Fibroblast of skin of right quadriceps (primary cell): Measurements from ENCODE around the gene UBE4B.
A peak's percentile ranks its signal among the peaks of the same experiment; 100 is the strongest.
"Not testable (repeated sequence)": the region's sequence is repeated elsewhere in the genome, so short reads cannot be mapped to it uniquely, and the experiment has no call there.

Source experiments
- DNase-seq: peaks from one replicate; pipeline ENCODE4 v3.0.0-alpha.2; 2013

The UBE4B gene

GRCh38 chr1:10032590-10033358 lies at the start of gene UBE4B:
UBE4B (plus strand) TSS chr1:10032958; CDS start chr1:10033671, 713 bp downstream.
- DNase-seq: peak; percentile 99

- no peak for DNase-seq
These were observed 48.5 kb upstream of the UBE4B start for GRCh38 chr1:9984253-9984652.

DNA sequence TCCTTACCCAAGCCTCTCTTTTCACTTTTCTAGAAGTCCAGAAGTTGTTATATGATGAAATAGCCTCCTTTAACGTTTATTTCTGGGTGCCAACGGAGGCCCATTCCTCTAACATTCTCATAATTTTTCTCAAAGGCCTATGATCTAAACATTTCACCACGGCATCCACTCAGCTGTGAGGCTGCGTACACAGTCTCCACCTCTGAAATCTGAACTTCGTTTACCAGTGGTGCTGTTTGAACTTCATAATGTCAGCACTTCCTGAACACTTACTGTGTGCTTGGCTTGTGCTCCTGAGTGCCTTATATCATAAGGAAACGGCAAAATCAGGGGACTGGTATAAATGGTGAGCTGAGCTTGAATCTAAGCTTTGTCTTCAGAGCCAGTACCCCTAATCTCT lies 47.8 kb upstream of the UBE4B start:
- no peak for DNase-seq

DNA sequence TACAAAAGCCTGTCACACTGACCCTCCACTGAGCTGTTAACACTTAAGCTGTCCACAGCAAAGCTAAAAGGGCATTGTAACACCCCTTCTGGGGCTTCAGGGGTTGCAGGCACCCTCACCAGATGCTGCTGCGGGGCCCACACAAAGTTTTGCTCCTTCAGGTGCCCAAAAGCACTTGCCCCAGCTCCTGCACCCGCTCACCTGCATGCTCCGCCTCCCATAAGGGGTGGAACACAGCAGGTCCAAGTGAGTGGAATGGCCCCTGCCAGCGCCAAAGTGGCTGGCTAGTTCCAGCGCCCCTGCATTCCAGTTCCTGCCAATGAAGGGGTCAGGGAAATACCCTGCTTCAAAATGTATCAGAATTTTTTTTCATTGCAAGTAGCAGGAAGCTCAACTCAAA lies 43.0 kb upstream of the UBE4B start:
- no peak for DNase-seq

GRCh38 chr1:9990944-9991343 lies 41.8 kb upstream of the UBE4B start:
- DNase-seq: no peak

- no peak for DNase-seq
These were observed 39.8 kb upstream of the UBE4B start for GRCh38 chr1:9992910-9993309.

DNA sequence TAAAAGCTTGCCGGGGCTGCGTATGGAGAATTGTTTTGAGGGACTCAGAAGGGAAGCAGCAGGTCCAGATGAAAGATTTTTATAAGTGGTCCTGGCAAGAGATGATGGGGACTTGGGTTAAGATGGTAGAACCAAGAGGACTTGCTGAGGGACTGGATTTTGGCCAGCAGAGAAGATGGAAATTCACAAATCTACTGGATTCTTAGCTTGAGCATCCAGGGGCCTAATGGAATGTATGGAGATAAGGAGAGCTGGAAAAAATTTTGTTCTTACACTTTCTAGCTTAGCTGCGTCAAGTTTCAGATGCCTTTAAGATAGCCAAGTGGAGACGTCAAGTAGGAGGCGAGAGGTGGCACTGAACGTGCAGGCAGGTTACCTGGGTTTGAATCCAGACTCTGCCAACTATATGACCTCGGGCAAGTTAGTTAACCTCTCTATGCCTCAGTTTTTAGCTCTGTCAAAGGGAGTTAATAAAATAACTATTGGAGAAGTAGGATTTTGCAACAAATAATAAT lies 39.1 kb upstream of the UBE4B start:
- DNase-seq: no peak

GRCh38 chr1:9996624-9997582 lies 35.9 kb upstream of the UBE4B start, which contains the start of gene RBP7:
RBP7 (plus strand) TSS chr1:9997228; CDS start chr1:9997259, 31 bp downstream.
- DNase-seq: no peak

- no peak for DNase-seq
These were observed 31.6 kb upstream of the UBE4B start for GRCh38 chr1:10001016-10001665.

DNA sequence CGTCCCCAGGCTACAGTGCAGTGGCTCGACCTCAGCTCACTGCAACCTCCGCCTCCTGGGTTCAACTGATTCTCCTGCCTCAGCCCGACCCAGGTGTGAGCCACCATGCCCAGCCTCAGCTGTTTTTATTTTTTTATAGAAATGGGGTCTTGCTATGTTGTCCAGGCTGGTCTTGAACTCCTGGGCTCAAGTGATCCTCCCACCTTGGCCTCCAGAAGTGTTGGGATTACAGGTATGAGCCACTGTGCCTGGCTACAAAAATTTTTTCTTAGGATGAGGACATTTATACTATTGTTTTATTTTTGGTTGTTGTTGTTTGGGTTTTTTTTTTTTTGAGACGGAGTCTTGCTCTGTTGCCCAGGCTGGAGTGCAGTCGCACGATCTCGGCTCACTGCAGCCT lies 27.5 kb upstream of the UBE4B start:
- not testable (repeated sequence) for DNase-seq

GRCh38 chr1:10007169-10007568 lies 25.6 kb upstream of the UBE4B start:
- DNase-seq: no peak

- peak; percentile 50 for DNase-seq
These were observed 18.7 kb upstream of the UBE4B start for GRCh38 chr1:10014016-10014415.

DNA sequence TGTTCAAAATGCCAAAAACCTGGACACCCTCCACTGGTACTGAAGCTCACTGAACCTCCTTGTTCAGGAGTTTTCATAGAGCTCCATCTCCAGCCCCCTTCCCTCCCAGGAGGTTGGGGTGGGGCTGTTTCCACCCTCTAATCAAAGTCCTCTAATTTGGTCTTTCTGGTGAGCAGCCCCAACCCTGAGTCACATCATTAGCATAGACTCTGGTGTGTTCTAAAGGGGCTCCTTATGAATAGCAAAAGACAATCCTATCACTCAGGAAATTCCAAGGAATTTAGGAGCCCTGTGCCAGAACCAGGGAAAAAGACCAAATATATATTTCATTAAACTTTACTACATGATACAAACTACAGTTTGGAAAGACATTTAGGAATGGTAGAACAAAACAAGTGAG lies 13.2 kb upstream of the UBE4B start:
- no peak for DNase-seq

GRCh38 chr1:10020086-10020485 lies 12.7 kb upstream of the UBE4B start:
- DNase-seq: no peak

DNA sequence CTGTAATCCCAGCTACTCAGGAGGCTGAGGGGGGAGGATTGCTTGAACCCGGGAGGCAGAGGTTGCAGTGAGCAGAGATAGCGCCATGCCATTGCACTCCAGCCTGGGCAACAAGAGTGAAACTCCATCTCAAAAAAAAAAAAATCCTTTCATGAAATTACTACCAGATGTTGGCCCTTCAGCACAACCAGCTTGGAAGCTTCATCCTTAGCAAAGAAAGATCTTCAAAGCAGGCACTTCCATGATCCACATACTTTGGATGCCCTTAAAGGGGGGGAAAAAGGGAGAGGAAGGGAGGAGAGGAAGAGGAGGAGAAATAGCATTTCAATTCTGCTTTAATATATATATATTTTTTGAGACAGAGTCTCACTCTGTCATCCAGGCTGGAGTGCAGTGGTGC lies 12.1 kb upstream of the UBE4B start:
- peak; percentile 60 for DNase-seq

DNA sequence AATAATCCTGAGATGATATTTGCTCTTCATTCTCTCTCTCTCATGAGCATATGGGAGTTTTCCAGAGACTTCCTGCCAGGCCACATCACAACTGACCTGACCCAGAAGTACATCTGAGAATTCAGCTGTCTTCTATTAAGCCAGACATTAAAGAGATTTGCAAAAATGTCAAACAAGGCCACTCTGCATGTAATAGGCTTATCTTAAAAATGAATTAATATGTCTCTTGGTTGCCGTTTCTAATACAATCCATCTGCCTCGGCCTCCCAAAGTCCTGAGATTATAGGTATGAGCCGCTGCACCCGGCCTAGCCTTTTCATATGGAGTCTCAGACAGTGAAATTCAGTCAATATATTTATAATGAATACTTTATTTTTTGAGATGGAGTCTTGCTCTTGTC lies 10.8 kb upstream of the UBE4B start:
- DNase-seq: not testable (repeated sequence)

DNA sequence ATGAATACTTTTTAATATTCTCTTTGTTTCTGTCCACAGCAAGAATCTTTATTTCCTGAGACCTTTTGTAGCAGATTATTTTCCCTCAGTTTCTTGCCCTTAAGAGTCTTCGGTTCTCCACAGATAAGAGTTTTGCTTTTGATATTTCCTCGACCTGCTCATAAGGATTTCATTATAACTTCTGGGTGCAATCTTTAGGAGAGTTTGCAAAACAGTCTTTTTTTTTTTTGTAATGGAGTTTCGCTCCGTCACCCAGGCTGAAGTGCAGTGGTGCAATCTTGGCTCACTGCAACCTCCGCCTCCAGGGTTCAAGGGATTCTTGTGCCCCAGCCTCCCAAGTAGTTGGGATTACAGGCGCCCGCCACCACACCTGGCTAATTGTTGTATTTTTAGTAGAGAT lies 10.1 kb upstream of the UBE4B start:
- DNase-seq: no peak

DNA sequence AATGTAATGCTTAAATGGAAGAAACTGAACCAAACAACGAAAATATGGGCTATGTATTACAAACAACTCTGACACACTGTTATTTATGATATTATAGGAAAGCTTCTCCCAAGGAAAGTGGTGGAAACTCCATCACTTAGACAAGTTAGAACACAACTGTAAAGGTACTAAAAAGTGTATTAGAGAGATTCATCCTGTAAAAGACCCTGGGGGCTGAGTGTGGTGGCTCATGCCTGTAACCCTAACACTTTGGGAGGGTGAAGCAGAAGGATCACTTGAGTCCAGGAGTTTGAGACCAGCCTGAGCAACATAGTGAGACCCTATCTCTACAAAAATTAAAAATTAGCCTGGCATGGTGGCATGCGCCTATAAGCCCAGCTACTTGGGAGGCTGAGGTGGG lies 7.4 kb upstream of the UBE4B start:
- no peak for DNase-seq

DNA sequence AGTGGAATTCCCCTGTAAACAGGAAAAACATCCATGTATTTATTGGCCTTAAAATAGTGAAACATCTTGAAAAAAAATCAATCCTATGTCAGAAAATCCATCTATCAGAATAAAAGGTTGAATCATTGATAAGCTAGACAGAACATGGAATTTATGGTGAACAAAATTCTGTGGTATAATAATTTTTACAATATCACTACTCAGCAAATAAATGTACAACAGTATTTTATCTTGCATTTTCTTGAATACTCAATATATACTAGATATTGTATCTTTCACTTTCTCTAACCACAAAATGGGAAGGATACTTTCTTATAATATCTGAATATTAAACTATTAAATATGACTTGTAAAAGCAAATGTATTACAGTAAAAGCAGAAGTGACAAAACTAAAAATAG lies 5.7 kb upstream of the UBE4B start:
- DNase-seq: no peak

GRCh38 chr1:10028956-10029500 lies 3.7 kb upstream of the UBE4B start:
- not testable (repeated sequence) for DNase-seq

DNA sequence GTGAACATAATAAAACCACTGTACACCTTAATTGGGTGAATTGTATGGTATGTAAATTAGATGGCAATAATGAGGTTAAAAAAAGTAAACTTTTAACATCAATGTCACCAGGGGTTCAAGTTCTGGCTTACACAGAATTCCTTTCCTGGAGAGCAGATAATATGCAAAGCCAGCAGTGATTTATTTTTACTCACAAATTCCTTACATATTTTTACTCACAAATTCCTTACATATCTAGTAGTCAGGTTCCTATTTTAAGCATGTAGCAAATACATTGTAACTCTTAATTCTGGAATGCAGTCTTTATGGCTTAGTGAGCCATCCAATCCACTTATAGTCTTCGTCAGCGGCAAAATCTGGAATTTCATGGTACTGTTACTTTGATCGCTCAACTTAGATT lies 1.3 kb upstream of the UBE4B start:
- DNase-seq: peak; percentile 91

DNA sequence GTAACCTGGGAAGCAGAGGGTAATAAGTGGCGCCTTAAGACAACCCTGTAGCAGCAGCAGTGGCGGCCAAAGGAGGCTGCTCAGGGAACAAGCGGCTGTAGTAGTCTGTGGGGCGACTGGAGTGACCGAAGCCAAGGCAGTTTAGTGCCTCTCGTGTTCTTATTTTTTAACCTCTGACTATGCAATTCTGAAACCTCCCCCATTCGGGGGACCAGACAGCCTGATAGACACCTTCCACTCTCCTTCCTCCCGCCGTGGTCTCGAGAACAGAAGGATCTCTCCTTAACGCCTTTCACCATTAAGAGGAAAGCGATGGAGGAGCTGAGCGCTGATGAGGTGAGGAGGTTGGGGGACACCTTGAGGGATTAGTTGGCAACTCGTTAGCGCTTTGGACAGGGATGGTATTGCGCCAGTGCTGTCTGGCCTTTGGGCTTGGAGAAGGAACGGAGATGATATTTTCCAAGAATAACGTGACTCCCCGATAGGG lies 644 bp downstream of the UBE4B start:
- DNase-seq: no peak

DNA sequence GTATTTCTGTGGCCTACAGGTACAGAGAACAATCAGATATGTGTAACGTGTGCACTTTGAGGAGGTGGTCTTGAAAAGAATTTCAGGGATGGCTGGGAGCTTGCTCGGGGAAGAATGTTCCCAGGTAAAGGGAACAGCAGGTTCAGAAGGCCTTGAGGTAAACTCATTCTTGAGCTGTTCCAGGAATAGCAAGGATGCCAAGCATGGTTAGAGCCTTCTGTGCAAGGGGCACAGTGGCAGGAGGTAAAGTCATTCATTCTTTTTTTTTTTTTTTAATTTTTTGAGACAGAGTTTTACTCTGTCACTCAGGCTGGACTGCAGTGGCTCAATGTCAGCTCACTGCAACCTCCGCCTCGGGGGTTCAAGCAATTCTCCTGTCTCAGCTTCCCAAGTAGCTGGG lies 10.0 kb downstream of the UBE4B start:
- no peak for DNase-seq
